HEK293T (cell line): ENCODE results near the gene MYRFL.

Experiments used
- ARNT ChIP-seq: fragments of 450-650 bp; IDR thresholded peaks from 2 replicates; pipeline ENCODE4 v1.6.1; 2017; ENCODE audit warnings: mild to moderate bottlenecking
- BHLHE40 ChIP-seq: fragments of 450-650 bp; IDR thresholded peaks from 2 replicates; pipeline ENCODE4 v1.6.1; 2016; ENCODE audit warnings: mild to moderate bottlenecking, moderate library complexity, borderline replicate concordance
- ELF4 ChIP-seq: fragments of 450-650 bp; IDR thresholded peaks from 2 replicates; pipeline ENCODE4 v1.6.1; 2017; ENCODE audit warnings: antibody characterized with exemption
- FOXA1 ChIP-seq: fragments of 450-650 bp; IDR thresholded peaks from 2 replicates; pipeline ENCODE4 v1.6.1; 2016; ENCODE audit warnings: mild to moderate bottlenecking
- FOXK2 ChIP-seq: fragments of 450-650 bp; IDR thresholded peaks from 2 replicates; pipeline ENCODE4 v1.6.1; 2016; ENCODE audit warnings: mild to moderate bottlenecking
- HDGF ChIP-seq: fragments of 450-650 bp; IDR thresholded peaks from 2 replicates; pipeline ENCODE4 v1.6.1; 2017; ENCODE audit warnings: antibody characterized with exemption, borderline replicate concordance
- PKNOX1 ChIP-seq: fragments of 450-650 bp; IDR thresholded peaks from 2 replicates; pipeline ENCODE4 v1.6.1; 2016
- SUZ12 ChIP-seq: fragments of 450-650 bp; IDR thresholded peaks from 2 replicates; pipeline ENCODE4 v1.6.1; 2016; ENCODE audit warnings: mild to moderate bottlenecking
- TARDBP ChIP-seq: fragments of 450-650 bp; IDR thresholded peaks from 2 replicates; pipeline ENCODE4 v1.6.1; 2016
- ZNF384 ChIP-seq: fragments of 450-650 bp; IDR thresholded peaks from 2 replicates; pipeline ENCODE4 v1.6.1; 2016

- no peak for TF ChIP-seq ELF4
- no peak for TF ChIP-seq FOXK2
- TF ChIP-seq BHLHE40, result no peak
- no peak for TF ChIP-seq HDGF
- peak; percentile 64 for TF ChIP-seq PKNOX1
- TF ChIP-seq FOXA1, result no peak; the same call in 1 of the 2 replicates
- TF ChIP-seq SUZ12, result no peak
- TF ChIP-seq TARDBP, result no peak
- TF ChIP-seq ARNT, result no peak
- TF ChIP-seq ZNF384, result no peak
These were observed 127.9 kb downstream of the MYRFL start for GRCh38 chr12:69952890-69953289.
